ENCODE data around the gene NSF.
"Not testable (repeated sequence)": the region's sequence is repeated elsewhere in the genome, so short reads cannot be mapped to it uniquely, and the experiment has no call there.

The NSF gene

GRCh38 chr17:46634844-46635243, 44.4 kb downstream of the NSF start:
- not testable (repeated sequence) for H3K36me3 ChIP-seq (ENCODE audit: control insufficient read depth, insufficient read depth, low read length); H3K9ac ChIP-seq (ENCODE audit: low read length); H3K27ac ChIP-seq (ENCODE audit: low read depth, low read length); H3K9me3 ChIP-seq (ENCODE audit: control insufficient read depth, insufficient read depth, low read depth, low read length); H3K4me3 ChIP-seq (ENCODE audit: low read depth, low read length); H3K27me3 ChIP-seq (ENCODE audit: control insufficient read depth, insufficient read depth, low read length); H3K4me1 ChIP-seq (ENCODE audit: control insufficient read depth, insufficient read depth, low read length)

GRCh38 chr17:46641861-46642656, 51.6 kb downstream of the NSF start:
- not testable (repeated sequence) for H3K4me1 ChIP-seq (ENCODE audit: control insufficient read depth, insufficient read depth, low read length); H3K4me3 ChIP-seq (ENCODE audit: low read depth, low read length); H3K9ac ChIP-seq (ENCODE audit: low read length); H3K9me3 ChIP-seq (ENCODE audit: control insufficient read depth, insufficient read depth, low read depth, low read length); H3K36me3 ChIP-seq (ENCODE audit: control insufficient read depth, insufficient read depth, low read length); H3K27me3 ChIP-seq (ENCODE audit: control insufficient read depth, insufficient read depth, low read length); H3K27ac ChIP-seq (ENCODE audit: low read depth, low read length)

- not testable (repeated sequence) for H3K4me1 ChIP-seq (ENCODE audit: control insufficient read depth, insufficient read depth, low read length)
Observed at GRCh38 chr17:46647251-46647650, 56.8 kb downstream of the NSF start.

GRCh38 chr17:46647688-46648278, 57.3 kb downstream of the NSF start:
- not testable (repeated sequence) for H3K9ac ChIP-seq (ENCODE audit: low read length); H3K27me3 ChIP-seq (ENCODE audit: control insufficient read depth, insufficient read depth, low read length)

More at GRCh38 chr17:46647251-46647650, 56.8 kb downstream of the NSF start:
- H3K27me3 ChIP-seq (ENCODE audit: control insufficient read depth, insufficient read depth, low read length); H3K4me3 ChIP-seq (ENCODE audit: low read depth, low read length); H3K27ac ChIP-seq (ENCODE audit: low read depth, low read length); H3K9me3 ChIP-seq (ENCODE audit: control insufficient read depth, insufficient read depth, low read depth, low read length); H3K36me3 ChIP-seq (ENCODE audit: control insufficient read depth, insufficient read depth, low read length); H3K9ac ChIP-seq (ENCODE audit: low read length): not testable (repeated sequence)

GRCh38 chr17:46649246-46649645, 58.8 kb downstream of the NSF start:
- H3K27me3 ChIP-seq (ENCODE audit: control insufficient read depth, insufficient read depth, low read length); H3K36me3 ChIP-seq (ENCODE audit: control insufficient read depth, insufficient read depth, low read length); H3K9ac ChIP-seq (ENCODE audit: low read length); H3K4me3 ChIP-seq (ENCODE audit: low read depth, low read length); H3K27ac ChIP-seq (ENCODE audit: low read depth, low read length); H3K4me1 ChIP-seq (ENCODE audit: control insufficient read depth, insufficient read depth, low read length); H3K9me3 ChIP-seq (ENCODE audit: control insufficient read depth, insufficient read depth, low read depth, low read length): not testable (repeated sequence)

More at GRCh38 chr17:46647688-46648278, 57.3 kb downstream of the NSF start:
- not testable (repeated sequence) for H3K27ac ChIP-seq (ENCODE audit: low read depth, low read length); H3K9me3 ChIP-seq (ENCODE audit: control insufficient read depth, insufficient read depth, low read depth, low read length); H3K36me3 ChIP-seq (ENCODE audit: control insufficient read depth, insufficient read depth, low read length); H3K4me3 ChIP-seq (ENCODE audit: low read depth, low read length); H3K4me1 ChIP-seq (ENCODE audit: control insufficient read depth, insufficient read depth, low read length)

GRCh38 chr17:46652024-46652643, 61.7 kb downstream of the NSF start:
- not testable (repeated sequence) for H3K27ac ChIP-seq (ENCODE audit: low read depth, low read length); H3K4me1 ChIP-seq (ENCODE audit: control insufficient read depth, insufficient read depth, low read length); H3K9ac ChIP-seq (ENCODE audit: low read length); H3K27me3 ChIP-seq (ENCODE audit: control insufficient read depth, insufficient read depth, low read length); H3K4me3 ChIP-seq (ENCODE audit: low read depth, low read length); H3K36me3 ChIP-seq (ENCODE audit: control insufficient read depth, insufficient read depth, low read length); H3K9me3 ChIP-seq (ENCODE audit: control insufficient read depth, insufficient read depth, low read depth, low read length)

- H3K9me3 ChIP-seq (ENCODE audit: control insufficient read depth, insufficient read depth, low read depth, low read length); H3K36me3 ChIP-seq (ENCODE audit: control insufficient read depth, insufficient read depth, low read length); H3K9ac ChIP-seq (ENCODE audit: low read length); H3K4me3 ChIP-seq (ENCODE audit: low read depth, low read length); H3K4me1 ChIP-seq (ENCODE audit: control insufficient read depth, insufficient read depth, low read length); H3K27ac ChIP-seq (ENCODE audit: low read depth, low read length); H3K27me3 ChIP-seq (ENCODE audit: control insufficient read depth, insufficient read depth, low read length): not testable (repeated sequence)
Observed at GRCh38 chr17:46658235-46658634, 67.8 kb downstream of the NSF start.

- not testable (repeated sequence) for H3K9me3 ChIP-seq (ENCODE audit: control insufficient read depth, insufficient read depth, low read depth, low read length); H3K4me1 ChIP-seq (ENCODE audit: control insufficient read depth, insufficient read depth, low read length)
Observed at GRCh38 chr17:46659702-46660101, 69.2 kb downstream of the NSF start.

GRCh38 chr17:46663123-46663522, 72.7 kb downstream of the NSF start:
- H3K9me3 ChIP-seq (ENCODE audit: control insufficient read depth, insufficient read depth, low read depth, low read length); H3K36me3 ChIP-seq (ENCODE audit: control insufficient read depth, insufficient read depth, low read length); H3K4me1 ChIP-seq (ENCODE audit: control insufficient read depth, insufficient read depth, low read length); H3K9ac ChIP-seq (ENCODE audit: low read length); H3K27me3 ChIP-seq (ENCODE audit: control insufficient read depth, insufficient read depth, low read length); H3K4me3 ChIP-seq (ENCODE audit: low read depth, low read length); H3K27ac ChIP-seq (ENCODE audit: low read depth, low read length): not testable (repeated sequence)

More at GRCh38 chr17:46659702-46660101, 69.2 kb downstream of the NSF start:
- H3K9ac ChIP-seq (ENCODE audit: low read length); H3K27me3 ChIP-seq (ENCODE audit: control insufficient read depth, insufficient read depth, low read length); H3K4me3 ChIP-seq (ENCODE audit: low read depth, low read length); H3K27ac ChIP-seq (ENCODE audit: low read depth, low read length); H3K36me3 ChIP-seq (ENCODE audit: control insufficient read depth, insufficient read depth, low read length): not testable (repeated sequence)

- not testable (repeated sequence) for H3K4me3 ChIP-seq (ENCODE audit: low read depth, low read length); H3K27me3 ChIP-seq (ENCODE audit: control insufficient read depth, insufficient read depth, low read length); H3K9me3 ChIP-seq (ENCODE audit: control insufficient read depth, insufficient read depth, low read depth, low read length); H3K9ac ChIP-seq (ENCODE audit: low read length); H3K4me1 ChIP-seq (ENCODE audit: control insufficient read depth, insufficient read depth, low read length); H3K36me3 ChIP-seq (ENCODE audit: control insufficient read depth, insufficient read depth, low read length); H3K27ac ChIP-seq (ENCODE audit: low read depth, low read length)
Observed at GRCh38 chr17:46663552-46663951, 73.1 kb downstream of the NSF start.

GRCh38 chr17:46665969-46666368, 75.5 kb downstream of the NSF start:
- not testable (repeated sequence) for H3K9me3 ChIP-seq (ENCODE audit: control insufficient read depth, insufficient read depth, low read depth, low read length); H3K27me3 ChIP-seq (ENCODE audit: control insufficient read depth, insufficient read depth, low read length); H3K4me1 ChIP-seq (ENCODE audit: control insufficient read depth, insufficient read depth, low read length); H3K27ac ChIP-seq (ENCODE audit: low read depth, low read length); H3K4me3 ChIP-seq (ENCODE audit: low read depth, low read length); H3K36me3 ChIP-seq (ENCODE audit: control insufficient read depth, insufficient read depth, low read length); H3K9ac ChIP-seq (ENCODE audit: low read length)
